IMR-90 (cell line): ENCODE results near the gene BCAS3.
"Not testable (repeated sequence)": the region's sequence is repeated elsewhere in the genome, so short reads cannot be mapped to it uniquely, and the experiment has no call there.

Experiments
- BHLHE40 ChIP-seq: fragments of 150-350 bp; IDR thresholded peaks from 2 replicates; pipeline ENCODE4 v1.6.1; 2016; ENCODE audit warnings: mild to moderate bottlenecking, low read depth, low read length
- CEBPB ChIP-seq: IDR thresholded peaks from 2 replicates; pipeline ENCODE4 v1.6.1; 2012; ENCODE audit warnings: low read depth, low read length, improper control_type of control experiment
- CHD1 ChIP-seq: IDR thresholded peaks from 2 replicates; pipeline ENCODE4 v1.6.1; 2012; ENCODE audit warnings: low read depth, low read length, improper control_type of control experiment
- CTCF ChIP-seq: conservative IDR thresholded peaks from 2 replicates; pipeline ENCODE4 v1.5.1; 2012; ENCODE audit warnings: mild to moderate bottlenecking, low read depth, low read length, improper control_type of control experiment
- ELK1 ChIP-seq: fragments of 150-350 bp; IDR thresholded peaks from 2 replicates; pipeline ENCODE4 v1.6.1; 2016; ENCODE audit warnings: low read depth, mild to moderate bottlenecking, low read length, moderate library complexity, borderline replicate concordance
- FOS ChIP-seq: fragments of 150-350 bp; IDR thresholded peaks from 2 replicates; pipeline ENCODE4 v1.6.1; 2016; ENCODE audit warnings: low read depth, low read length
- MAFK ChIP-seq: IDR thresholded peaks from 2 replicates; pipeline ENCODE4 v1.6.1; 2012; ENCODE audit warnings: low read depth, low read length, improper control_type of control experiment
- MAZ ChIP-seq: IDR thresholded peaks from 2 replicates; pipeline ENCODE4 v1.6.1; 2012; ENCODE audit warnings: low read depth, mild to moderate bottlenecking, low read length, improper control_type of control experiment, moderate library complexity, borderline replicate concordance
- POLR2A ChIP-seq: IDR thresholded peaks from 2 replicates; pipeline ENCODE4 v1.6.1; 2012; ENCODE audit warnings: mild to moderate bottlenecking, low read depth, low read length
- RAD21 ChIP-seq: IDR thresholded peaks from 2 replicates; pipeline ENCODE4 v1.6.1; 2012; ENCODE audit warnings: low read length, improper control_type of control experiment
- RCOR1 ChIP-seq: IDR thresholded peaks from 2 replicates; pipeline ENCODE4 v1.6.1; 2012; ENCODE audit warnings: mild to moderate bottlenecking, low read length, improper control_type of control experiment; ENCODE audit not compliant: insufficient replicate concordance
- RFX5 ChIP-seq: IDR thresholded peaks from 2 replicates; pipeline ENCODE4 v1.8.0; 2012; ENCODE audit warnings: low read depth, mild to moderate bottlenecking, low read length, moderate library complexity
- SMC3 ChIP-seq: fragments of 150-350 bp; IDR thresholded peaks from 2 replicates; pipeline ENCODE4 v1.6.1; 2016; ENCODE audit warnings: low read depth, mild to moderate bottlenecking, antibody characterized with exemption, low read length, moderate library complexity
- TF ChIP-seq, protein P1 (sequence below): fragments of 150-350 bp; IDR thresholded peaks from 2 replicates; pipeline ENCODE4 v1.6.1; 2017; ENCODE audit warnings: mild to moderate bottlenecking, antibody characterized with exemption, low read length, low read depth

DNA sequence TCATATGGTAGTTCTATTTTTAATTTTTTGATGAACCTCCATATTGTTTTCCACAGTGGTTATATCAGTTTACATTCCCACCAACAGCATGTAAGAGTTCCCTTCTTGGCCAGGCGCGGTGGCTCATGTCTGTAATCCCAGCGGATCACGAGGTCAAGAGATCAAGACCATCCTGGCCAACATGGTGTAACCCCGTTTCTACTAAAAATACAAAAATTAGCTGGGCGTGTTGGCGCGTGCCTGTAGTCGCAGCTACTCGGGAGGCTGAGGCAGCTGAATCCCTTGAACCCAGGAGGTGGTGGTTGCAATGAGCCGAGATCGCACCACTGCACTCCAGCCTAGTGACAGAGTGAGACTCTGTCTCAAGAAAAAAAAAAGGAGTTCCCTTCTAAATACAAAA lies 79.1 kb downstream of the BCAS3 start:
- TF ChIP-seq CHD1, ELK1, POLR2A, CTCF, FOS, RAD21, CEBPB, MAFK, RFX5, RCOR1, SMC3, MAZ, BHLHE40: not testable (repeated sequence)
- TF ChIP-seq, protein P1, sequence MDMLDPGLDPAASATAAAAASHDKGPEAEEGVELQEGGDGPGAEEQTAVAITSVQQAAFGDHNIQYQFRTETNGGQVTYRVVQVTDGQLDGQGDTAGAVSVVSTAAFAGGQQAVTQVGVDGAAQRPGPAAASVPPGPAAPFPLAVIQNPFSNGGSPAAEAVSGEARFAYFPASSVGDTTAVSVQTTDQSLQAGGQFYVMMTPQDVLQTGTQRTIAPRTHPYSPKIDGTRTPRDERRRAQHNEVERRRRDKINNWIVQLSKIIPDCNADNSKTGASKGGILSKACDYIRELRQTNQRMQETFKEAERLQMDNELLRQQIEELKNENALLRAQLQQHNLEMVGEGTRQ, result not testable (repeated sequence)
